ENCODE results near the gene SLC2A6.

DNA sequence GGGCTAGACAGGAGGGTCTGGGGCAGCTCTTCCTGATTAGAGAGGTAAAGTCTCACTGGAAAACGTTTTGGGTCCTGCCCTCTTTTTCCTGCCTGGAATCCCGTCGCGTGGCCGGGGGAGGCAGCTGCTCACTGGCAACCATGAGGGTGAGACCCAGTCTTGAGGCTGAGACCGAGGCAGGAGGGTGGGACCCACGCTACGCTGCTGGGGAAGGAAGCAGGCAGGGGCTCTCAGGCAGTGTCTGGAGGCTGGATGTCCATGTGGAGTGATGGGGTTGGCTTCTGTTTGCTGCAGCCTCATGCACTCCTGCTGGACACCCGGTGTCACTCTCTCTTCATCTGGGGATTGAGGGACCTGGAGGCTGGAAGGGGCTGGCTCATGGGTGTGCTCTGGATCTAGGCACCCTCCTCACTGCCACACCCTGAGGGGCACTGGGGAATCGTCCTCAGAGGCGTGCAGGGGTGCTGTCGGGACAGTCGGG lies 11.3 kb upstream of the SLC2A6 start:
- TF ChIP-seq POLR2A (IDR thresholded peaks at IDR 0.05) (no peak), CTCF (IDR thresholded peaks at IDR 0.05) (no peak)
